Activated naive CD4-positive, alpha-beta T cell (primary cell): ENCODE results near the gene JAK2.
"Not testable (repeated sequence)": the region's sequence is repeated elsewhere in the genome, so short reads cannot be mapped to it uniquely, and the experiment has no call there.

Source experiments
- DNase-seq, 4 experiments: peaks; one replicate each; lab custom pipeline; 2025; lab: John Stamatoyannopoulos, UW

The JAK2 gene

DNA sequence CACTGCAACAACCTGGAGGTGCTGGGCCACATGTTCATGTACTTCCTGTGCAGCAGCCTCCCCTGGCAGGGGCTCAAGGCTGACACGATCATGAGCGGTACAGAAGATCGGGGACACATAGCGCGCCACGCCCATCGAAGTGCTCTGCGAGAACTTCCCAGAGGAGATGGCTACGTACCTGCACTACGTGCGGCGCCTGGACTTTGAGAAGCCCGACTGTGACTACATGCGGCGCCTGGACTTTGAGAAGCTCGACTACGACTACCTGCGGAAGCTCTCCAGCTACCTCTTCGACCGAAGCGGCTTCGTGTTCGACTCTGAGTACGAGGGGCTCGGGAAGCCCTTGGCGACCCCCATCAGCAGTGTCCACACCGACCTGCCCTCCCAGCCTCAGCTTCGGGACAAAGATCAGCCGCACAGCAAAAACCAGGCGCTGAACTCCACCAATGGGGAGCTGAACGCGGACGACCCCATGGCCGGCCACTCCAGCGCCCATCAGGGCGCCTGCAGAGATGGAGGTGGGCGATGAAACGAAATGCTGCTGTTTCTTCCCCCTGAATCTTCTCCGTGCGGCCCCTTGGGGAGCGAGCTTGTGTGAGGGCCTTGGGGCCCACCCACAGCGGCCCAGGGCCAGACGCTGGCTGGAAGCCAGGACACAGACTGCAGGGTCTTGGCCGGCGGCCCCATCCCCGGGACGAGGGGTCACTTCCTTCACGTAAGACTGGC, 56.5 kb downstream of the JAK2 start:
- DNase-seq: no peak

- no peak for DNase-seq
These were observed 57.6 kb downstream of the JAK2 start for GRCh38 chr9:5042661-5043178.

- no peak for DNase-seq
These were observed 58.3 kb downstream of the JAK2 start for GRCh38 chr9:5043381-5043780.

- no peak for DNase-seq
These were observed 59.1 kb downstream of the JAK2 start for GRCh38 chr9:5044160-5044559.

DNA sequence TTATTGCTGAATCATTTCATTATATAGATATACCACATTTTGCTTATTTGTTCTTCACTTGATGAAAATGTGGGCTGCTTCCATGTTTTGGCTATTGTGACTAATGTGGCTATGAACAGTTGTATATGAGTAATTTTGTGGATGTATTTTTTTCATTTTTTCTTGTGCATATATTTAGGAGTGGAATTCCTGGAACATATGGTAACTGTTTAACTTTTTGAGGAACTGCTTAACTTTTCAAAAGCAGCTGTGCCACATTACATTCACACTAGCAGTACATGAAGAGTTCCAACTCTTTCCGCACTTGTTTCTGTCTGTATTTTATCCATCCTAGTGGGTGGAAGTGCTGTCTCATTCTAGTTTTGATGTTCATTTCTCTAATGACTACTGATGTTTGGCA, 67.8 kb downstream of the JAK2 start:
- DNase-seq: no peak

GRCh38 chr9:5062631-5063030, 77.6 kb downstream of the JAK2 start:
- DNase-seq: no peak

DNA sequence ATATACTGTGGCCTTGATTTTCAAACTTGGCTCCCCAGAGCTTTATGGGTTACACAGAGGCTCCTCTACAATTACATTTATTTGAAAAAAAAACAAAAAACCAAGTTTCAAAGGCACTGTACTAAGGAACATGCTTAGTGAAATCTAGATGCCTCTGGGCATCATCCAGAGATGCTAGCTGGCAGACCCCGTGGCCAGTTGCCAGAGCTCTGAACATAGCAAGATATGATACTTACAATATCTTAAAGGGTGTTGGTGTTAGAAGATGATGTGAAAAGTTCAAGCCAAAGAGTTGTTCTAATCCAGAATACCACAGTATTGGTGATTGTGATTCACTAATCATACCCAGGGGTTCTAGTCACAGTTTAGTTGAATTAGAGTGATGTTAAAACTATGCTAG, 87.8 kb downstream of the JAK2 start:
- DNase-seq: no peak

GRCh38 chr9:5073701-5074100, 88.6 kb downstream of the JAK2 start:
- DNase-seq: no peak

GRCh38 chr9:5085993-5086392, 100.9 kb downstream of the JAK2 start:
- DNase-seq: no peak

- no peak for DNase-seq
These were observed 104.7 kb downstream of the JAK2 start for GRCh38 chr9:5089737-5090136.

GRCh38 chr9:5095795-5096194, 110.7 kb downstream of the JAK2 start:
- DNase-seq: no peak

GRCh38 chr9:5099466-5099865, 114.4 kb downstream of the JAK2 start:
- no peak for DNase-seq

DNA sequence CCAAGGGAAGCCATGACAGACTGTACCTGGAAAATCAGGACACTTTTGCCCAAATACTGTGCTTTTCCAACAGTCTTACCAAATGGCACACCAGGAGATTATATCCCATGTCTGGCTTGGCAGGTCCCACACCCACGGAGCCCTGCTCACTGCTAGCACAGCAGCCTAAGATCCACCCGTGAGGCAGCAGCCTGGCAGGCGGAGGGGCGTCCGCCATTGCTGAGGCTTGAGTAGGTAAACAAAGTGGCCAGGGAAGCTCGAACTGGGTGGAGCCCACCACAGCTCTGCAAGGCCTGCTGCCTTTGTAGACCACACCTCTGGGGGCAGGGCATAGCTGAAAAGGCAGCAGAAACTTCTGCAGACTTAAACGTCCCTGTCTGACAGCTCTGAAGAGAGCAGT, 116.1 kb downstream of the JAK2 start:
- DNase-seq: not testable (repeated sequence)

- not testable (repeated sequence) for DNase-seq
These were observed 121.4 kb downstream of the JAK2 start for GRCh38 chr9:5106517-5106916.

DNA sequence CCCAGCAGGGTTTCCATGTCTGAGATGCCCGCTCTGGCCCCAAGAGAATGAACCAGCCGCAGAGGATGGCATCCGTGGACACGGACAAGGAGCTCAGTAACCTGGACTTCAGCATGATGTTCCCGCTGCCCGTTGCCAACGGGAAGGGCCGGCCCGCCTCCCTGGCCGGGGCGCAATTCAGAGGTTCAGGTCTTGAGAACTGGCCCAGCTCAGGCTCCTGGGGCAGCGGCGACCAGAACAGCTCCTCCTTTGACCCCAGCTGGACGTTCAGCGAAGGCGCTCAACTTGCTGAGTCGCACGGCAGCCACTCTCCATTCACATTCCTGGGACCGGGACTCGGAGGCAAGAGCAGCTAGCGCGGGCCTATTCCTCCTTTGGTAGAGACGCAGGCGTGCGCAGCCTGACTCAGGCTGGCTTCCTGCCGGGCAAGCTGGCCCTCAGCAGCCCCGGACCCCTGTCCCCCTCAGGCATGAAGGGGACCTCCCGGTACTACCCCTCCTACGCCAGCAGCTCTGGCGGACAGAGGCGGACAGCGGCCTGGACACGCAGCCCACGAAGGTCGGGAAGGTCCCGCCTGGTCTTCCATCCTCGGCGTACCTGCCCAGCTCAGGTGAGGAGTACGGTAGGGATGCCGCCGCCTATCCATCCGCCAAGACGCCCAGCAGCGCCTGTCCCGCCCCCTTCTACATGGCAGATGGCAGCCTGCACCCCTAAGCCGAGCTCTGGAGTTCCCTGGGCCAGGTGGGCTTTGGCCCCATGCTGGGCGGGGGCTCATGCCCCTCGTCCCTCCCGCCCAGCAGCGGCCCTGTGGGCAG, 126.0 kb downstream of the JAK2 start:
- DNase-seq: no peak

- no peak for DNase-seq
These were observed 126.6 kb downstream of the JAK2 start for GRCh38 chr9:5111696-5112095.

DNA sequence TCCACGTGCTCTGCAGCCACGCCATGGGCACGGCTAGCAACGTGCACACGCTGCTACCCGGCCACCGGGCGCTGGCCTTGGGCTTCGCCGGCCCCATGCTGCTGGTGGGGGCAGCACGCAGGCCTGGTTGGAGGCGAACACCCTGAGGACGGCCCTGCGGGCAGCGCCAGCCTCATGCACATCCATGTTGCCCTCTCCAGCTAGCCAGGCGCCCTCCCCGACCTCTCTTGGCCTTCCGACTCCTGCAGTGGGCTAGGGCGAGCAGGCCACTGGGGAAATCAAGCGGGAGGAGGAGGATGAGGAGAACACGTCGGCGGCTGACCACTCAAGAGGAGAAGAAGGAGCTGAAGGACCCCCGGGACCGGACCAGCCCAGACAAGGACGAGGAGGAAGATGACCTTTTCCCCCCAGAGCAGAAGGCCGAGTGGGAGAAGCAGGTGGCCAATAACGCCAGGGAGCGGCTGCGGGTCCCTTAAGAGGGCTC, 127.1 kb downstream of the JAK2 start:
- DNase-seq: no peak

DNA sequence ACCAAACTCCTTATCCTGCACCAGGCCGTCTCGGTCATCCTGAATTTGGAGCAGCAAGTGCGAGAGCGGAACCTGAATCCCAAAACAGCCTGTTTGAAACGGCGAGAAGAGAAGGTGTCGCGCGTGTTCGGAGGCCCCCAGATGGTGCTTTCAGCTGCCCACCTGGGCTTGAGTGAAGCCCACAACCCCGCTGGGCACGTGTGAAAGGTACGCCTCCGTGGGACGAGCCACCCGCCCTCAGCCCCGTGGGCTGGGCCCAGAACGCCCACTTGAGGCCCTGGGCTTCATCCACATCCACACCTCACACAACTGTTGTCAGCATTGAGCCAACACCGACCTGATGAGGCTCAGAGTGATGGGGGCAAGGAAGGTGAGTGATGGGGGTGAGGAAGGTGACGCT, 127.6 kb downstream of the JAK2 start:
- DNase-seq: no peak

- DNase-seq: no peak
These were observed 128.5 kb downstream of the JAK2 start for GRCh38 chr9:5113523-5113922.

DNA sequence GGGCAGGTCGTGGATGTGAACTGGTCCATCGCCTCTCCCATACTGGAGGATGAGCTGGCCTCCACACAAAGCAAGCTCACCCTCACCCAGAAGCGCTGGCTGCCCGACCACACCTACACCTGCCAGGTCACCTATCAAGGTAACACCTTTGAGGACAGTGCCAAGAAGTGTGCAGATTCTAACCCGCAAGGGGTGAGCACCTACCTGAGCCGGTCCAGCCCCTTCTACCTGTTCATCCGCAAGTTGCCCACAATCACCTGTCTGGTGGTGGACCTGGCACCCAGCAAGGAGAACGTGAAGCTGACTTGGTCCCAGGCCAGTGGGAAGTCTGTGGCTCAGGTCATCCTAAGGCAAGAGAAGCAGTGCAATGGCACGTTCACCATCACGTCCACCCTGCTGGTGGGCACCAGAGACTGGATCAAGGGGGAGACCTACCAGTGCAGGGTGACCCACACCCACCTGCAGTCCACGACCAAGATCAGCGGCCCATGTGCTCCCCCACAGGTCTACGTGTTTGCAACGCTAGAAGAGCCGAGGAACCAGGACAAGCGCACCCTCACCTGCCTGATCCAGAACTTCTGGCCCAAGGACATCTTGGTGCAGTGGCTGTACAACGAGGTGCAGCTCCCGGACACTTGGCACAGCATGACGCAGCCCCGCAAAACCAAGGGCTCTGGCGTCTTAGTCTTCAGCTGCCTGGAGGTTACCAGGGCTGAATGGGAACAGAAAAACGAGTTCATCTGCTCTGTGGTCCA, 129.1 kb downstream of the JAK2 start:
- no peak for DNase-seq

DNA sequence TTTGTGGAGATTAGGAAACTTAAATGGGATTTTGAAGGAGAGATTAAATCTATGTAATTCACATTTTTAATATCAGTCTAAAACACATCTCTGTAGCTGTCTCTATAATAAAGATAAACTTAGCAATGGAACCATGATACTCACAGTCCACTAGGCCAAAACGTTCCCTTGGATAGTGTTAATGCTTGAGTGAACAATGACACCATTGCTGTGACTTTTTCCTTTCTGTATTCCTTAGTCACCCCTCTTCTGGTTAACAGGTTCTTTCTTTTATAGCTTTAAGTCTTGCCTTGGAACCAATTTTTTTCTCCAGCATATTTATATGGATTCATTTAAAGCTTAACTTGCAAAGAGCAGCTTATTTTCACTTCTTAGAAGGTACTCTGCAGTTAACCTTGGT, 137.0 kb downstream of the JAK2 start:
- no peak for DNase-seq

- DNase-seq: no peak
These were observed 137.4 kb downstream of the JAK2 start for GRCh38 chr9:5122516-5122915.
